SU-DHL-6 (cell line): ENCODE results near the gene BLOC1S1.

ENCODE experiments used
- CTCF ChIP-seq: fragments of 200-600 bp; sonication (generic); IDR thresholded peaks from one replicate; pipeline ENCODE4 v1.5.1; 2017; ENCODE audit warnings: antibody characterized with exemption, mild to moderate bottlenecking, low read length, moderate library complexity; ENCODE audit not compliant: insufficient read depth, poor library complexity, severe bottlenecking
- EZH2phosphoT487 ChIP-seq: fragments of 200-600 bp; sonication (generic), shearing (Covaris generic); conservative IDR thresholded peaks from 2 replicates; pipeline ENCODE4 v1.6.1; 2018; ENCODE audit warnings: mild to moderate bottlenecking, antibody characterized with exemption, low read length, moderate library complexity, mixed read lengths

DNA sequence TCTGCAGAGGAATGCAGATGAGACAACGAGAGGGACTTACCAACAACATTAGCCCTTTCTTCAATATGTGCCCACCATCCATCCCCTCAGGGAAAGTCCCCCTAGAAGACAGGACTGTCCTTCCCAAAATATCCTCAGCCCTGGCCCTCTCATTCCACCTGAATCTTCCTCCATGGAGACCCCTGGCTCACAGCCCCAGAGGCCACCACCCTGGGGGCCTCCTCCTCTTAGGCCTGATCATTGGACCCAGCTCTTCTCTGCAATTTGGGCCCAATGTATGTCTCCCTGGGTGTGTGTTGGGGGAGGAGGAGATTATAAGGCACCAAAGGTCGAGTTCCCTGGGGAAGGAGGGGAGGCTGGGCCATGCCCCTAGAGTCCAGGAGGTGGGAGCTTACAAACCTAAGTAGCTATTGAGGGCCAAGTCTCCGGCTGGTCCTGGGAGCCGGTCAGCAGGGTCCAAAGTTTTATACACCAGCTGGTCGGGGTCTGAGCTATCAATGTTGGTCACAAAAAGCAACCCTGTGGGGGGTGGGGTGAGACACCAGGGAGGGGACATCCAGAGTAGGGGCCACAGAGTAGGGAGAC lies 16.3 kb upstream of the BLOC1S1 start:
- TF ChIP-seq CTCF (no peak), EZH2phosphoT487 (no peak)
